ENCODE data around the gene RAB40C.
A peak's percentile ranks its signal among the peaks of the same experiment; 100 is the strongest.

The RAB40C gene

GRCh38 chr16:564690-565418, 25.0 kb upstream of the RAB40C start:
- Mint-ChIP-seq H3K4me1 (ENCODE audit: low read depth) (peaks cover 17% of the 10 kb centered on the region), H3K4me3 (no peak overlapping the region), H3K27ac (no peak overlapping the region), H3K36me3 (ENCODE audit: low read depth) (no peaks in the 10 kb centered on the region), H3K9me3 (no peaks in the 10 kb centered on the region), H3K27me3 (peaks cover 6% of the 10 kb centered on the region)

GRCh38 chr16:565419-566330, 24.2 kb upstream of the RAB40C start:
- Mint-ChIP-seq H3K27me3 (peaks cover 6% of the 10 kb centered on the region), H3K36me3 (ENCODE audit: low read depth) (no peaks in the 10 kb centered on the region), H3K9me3 (no peaks in the 10 kb centered on the region), H3K4me1 (ENCODE audit: low read depth) (peaks cover 18% of the 10 kb centered on the region), H3K27ac (no peak overlapping the region), H3K4me3 (no peak overlapping the region)

GRCh38 chr16:566475-567372, 23.1 kb upstream of the RAB40C start, which contains the start of gene NHLRC4:
NHLRC4 (plus strand) TSS chr16:567005; CDS start chr16:568048, 1,043 bp downstream.
- H3K4me3 Mint-ChIP-seq = peak within 1 kb of the TSS; percentile 35
- H3K9me3 Mint-ChIP-seq = no peaks in the 10 kb centered on the region

GRCh38 chr16:567373-568256, 22.3 kb upstream of the RAB40C start:
- H3K4me1 Mint-ChIP-seq (ENCODE audit: low read depth) = peaks cover 29% of the 10 kb centered on the region
- no peaks in the 10 kb centered on the region for H3K36me3 Mint-ChIP-seq (ENCODE audit: low read depth)
- peak overlapping the region; percentile 35 for H3K4me3 Mint-ChIP-seq
- H3K9me3 Mint-ChIP-seq = no peaks in the 10 kb centered on the region
- H3K27ac Mint-ChIP-seq = peak overlapping the region; percentile 16
- peaks cover 2% of the 10 kb centered on the region for H3K27me3 Mint-ChIP-seq

More at GRCh38 chr16:566475-567372, 23.1 kb upstream of the RAB40C start, which contains the start of gene NHLRC4:
- H3K27ac Mint-ChIP-seq = peak within 1 kb of the TSS; percentile 16
- H3K27me3 Mint-ChIP-seq = peaks cover 6% of the 10 kb centered on the region
- no peaks in the 10 kb centered on the region for H3K36me3 Mint-ChIP-seq (ENCODE audit: low read depth)
- peaks cover 28% of the 10 kb centered on the region for H3K4me1 Mint-ChIP-seq (ENCODE audit: low read depth)

GRCh38 chr16:568401-569258, 21.2 kb upstream of the RAB40C start:
- H3K9me3 Mint-ChIP-seq = no peaks in the 10 kb centered on the region
- peaks cover 29% of the 10 kb centered on the region for H3K4me1 Mint-ChIP-seq (ENCODE audit: low read depth)
- H3K4me3 Mint-ChIP-seq = peak overlapping the region; percentile 84
- no peaks in the 10 kb centered on the region for H3K36me3 Mint-ChIP-seq (ENCODE audit: low read depth)
- H3K27me3 Mint-ChIP-seq = no peaks in the 10 kb centered on the region
- H3K27ac Mint-ChIP-seq = peak overlapping the region; percentile 90

GRCh38 chr16:569445-570254, 20.2 kb upstream of the RAB40C start, which contains the start of gene PIGQ:
PIGQ (plus strand) TSS chr16:569968; CDS start chr16:574075, 4,107 bp downstream.
- H3K4me3 Mint-ChIP-seq = peak within 1 kb of the TSS; percentile 86

GRCh38 chr16:572865-573650, 16.8 kb upstream of the RAB40C start:
- no peak overlapping the region for H3K4me3 Mint-ChIP-seq
- peaks cover 19% of the 10 kb centered on the region for H3K4me1 Mint-ChIP-seq (ENCODE audit: low read depth)
- no peak overlapping the region for H3K27ac Mint-ChIP-seq
- H3K36me3 Mint-ChIP-seq (ENCODE audit: low read depth) = no peaks in the 10 kb centered on the region
- H3K9me3 Mint-ChIP-seq = no peaks in the 10 kb centered on the region
- H3K27me3 Mint-ChIP-seq = no peaks in the 10 kb centered on the region

More at GRCh38 chr16:569445-570254, 20.2 kb upstream of the RAB40C start, which contains the start of gene PIGQ:
- peak within 1 kb of the TSS; percentile 90 for H3K27ac Mint-ChIP-seq
- H3K27me3 Mint-ChIP-seq = no peaks in the 10 kb centered on the region
- H3K4me1 Mint-ChIP-seq (ENCODE audit: low read depth) = peaks cover 29% of the 10 kb centered on the region
- no peaks in the 10 kb centered on the region for H3K9me3 Mint-ChIP-seq
- H3K36me3 Mint-ChIP-seq (ENCODE audit: low read depth) = no peaks in the 10 kb centered on the region

GRCh38 chr16:574021-574760, 15.7 kb upstream of the RAB40C start:
- H3K9me3 Mint-ChIP-seq = no peaks in the 10 kb centered on the region
- peaks cover 15% of the 10 kb centered on the region for H3K4me1 Mint-ChIP-seq (ENCODE audit: low read depth)
- H3K4me3 Mint-ChIP-seq = no peak overlapping the region
- no peaks in the 10 kb centered on the region for H3K36me3 Mint-ChIP-seq (ENCODE audit: low read depth)
- no peaks in the 10 kb centered on the region for H3K27me3 Mint-ChIP-seq
- no peak overlapping the region for H3K27ac Mint-ChIP-seq

GRCh38 chr16:575354-576196, 14.3 kb upstream of the RAB40C start:
- H3K4me3 Mint-ChIP-seq = no peak overlapping the region
- peaks cover 11% of the 10 kb centered on the region for H3K4me1 Mint-ChIP-seq (ENCODE audit: low read depth)
- H3K27ac Mint-ChIP-seq = no peak overlapping the region
- no peaks in the 10 kb centered on the region for H3K27me3 Mint-ChIP-seq
- no peaks in the 10 kb centered on the region for H3K9me3 Mint-ChIP-seq
- H3K36me3 Mint-ChIP-seq (ENCODE audit: low read depth) = no peaks in the 10 kb centered on the region

- Mint-ChIP-seq H3K4me1 (ENCODE audit: low read depth) (peaks cover 4% of the 10 kb centered on the region), H3K27me3 (no peaks in the 10 kb centered on the region), H3K36me3 (ENCODE audit: low read depth) (no peaks in the 10 kb centered on the region), H3K9me3 (no peaks in the 10 kb centered on the region), H3K4me3 (no peak overlapping the region), H3K27ac (no peak overlapping the region)
Observed at GRCh38 chr16:576197-576822, 13.6 kb upstream of the RAB40C start.
